HepG2 (cell line): ENCODE measurements around the gene MASP2. TPM values are rescaled to one million over a fixed set of nuclear protein-coding genes. Genes with fewer than 3 reads are reported as not detected.
A peak's percentile ranks its signal among the peaks of the same experiment; 100 is the strongest.

Experiments used
- ATAC-seq: fragments of 200-7000 bp; cut with Tn5 transposase; 3 replicates; pipeline ENCODE4 v1.9.1; 2020; ENCODE audit warnings: mild to moderate bottlenecking, moderate library complexity
- BruUV-seq: library from RNA; stranded (reverse); fragments of 400-500 nt; replicated peaks from 2 replicates; lab custom pipeline; 2021; lab: Mats Ljungman, UMichigan
- CTCF ChIA-PET: fragments of 300-600 bp; formaldehyde crosslinking; extraction: SDS; loops from one replicate; lab custom pipeline; 2021; ENCODE audit warnings: low total read pairs, inconsistent platforms, low intra/inter-chr PET ratio; lab: Yijun Ruan, JAX
- POLR2A ChIA-PET: fragments of 350-600 bp; sonication (Branson Sonifier 250); formaldehyde crosslinking; loops from one replicate; lab custom pipeline; 2020; ENCODE audit warnings: antibody characterized with exemption, inconsistent platforms; lab: Yijun Ruan, JAX
- DNase-seq: peaks from one replicate; pipeline ENCODE4 v3.0.0-alpha.2; 2015; ENCODE audit warnings: low spot score
- FAIRE-seq: peaks from 3 replicates; lab custom pipeline; 2011; peaks lifted over from hg19 to GRCh38; lab: Jason Lieb, UNC
- H2AFZ ChIP-seq: one replicate; pipeline ENCODE4 v1.6.1; 2011; ENCODE audit warnings: low read length, inconsistent platforms
- H3K27ac ChIP-seq: fragments of 300-600 bp; 3 replicates; pipeline ENCODE4 v1.8.0; 2011; ENCODE audit warnings: mixed run types, mild to moderate bottlenecking, mixed read lengths, low read length, inconsistent platforms; ENCODE audit not compliant: insufficient read depth; ENCODE audit errors: extremely low read length
- H3K27me3 ChIP-seq, 2 experiments: fragments of 200-600 bp in 1 of 2; 2 replicates in 1 of 2; 3 replicates in 1 of 2; pipeline versions ENCODE4 v1.6.0 to v1.8.0; 2011; ENCODE audit warnings: low read length in 2 of 2, mild to moderate bottlenecking in 2 of 2, moderate library complexity in 2 of 2, inconsistent platforms in 1 of 2; ENCODE audit not compliant: insufficient read depth in 2 of 2, control insufficient read depth in 1 of 2
- H3K36me3 ChIP-seq, 2 experiments: fragments of 200-600 bp in 1 of 2; replicated peaks in 1 of 2; 2 replicates in 1 of 2; 3 replicates in 1 of 2; pipeline versions ENCODE4 v1.5.1 to v1.8.0; 2011; ENCODE audit warnings: low read length in 2 of 2, inconsistent platforms in 1 of 2; ENCODE audit not compliant: insufficient read depth in 2 of 2, control insufficient read depth in 1 of 2
- H3K4me1 ChIP-seq: 2 replicates; pipeline ENCODE4 v1.5.1; 2012; ENCODE audit warnings: low read length, inconsistent platforms; ENCODE audit not compliant: insufficient read depth
- H3K4me2 ChIP-seq: 2 replicates; pipeline ENCODE4 v1.6.0; 2011; ENCODE audit warnings: low read depth, low read length, inconsistent platforms
- H3K4me3 ChIP-seq, 3 experiments: fragments of 200-600 bp in 1 of 3; sonication (generic), shearing (Covaris generic) in 1 of 3; replicated peaks in 1 of 3; 2 replicates each; pipeline ENCODE4 v1.5.1; 2011 to 2016; ENCODE audit warnings: low read length in 3 of 3, inconsistent platforms in 2 of 3, low read depth in 2 of 3, mild to moderate bottlenecking in 2 of 3, control low read depth in 1 of 3, mixed read lengths in 1 of 3; ENCODE audit not compliant: insufficient read depth in 1 of 3
- H3K79me2 ChIP-seq: one replicate; pipeline ENCODE4 v1.6.1; 2011; ENCODE audit warnings: low read length, inconsistent platforms; ENCODE audit not compliant: insufficient read depth
- H3K9ac ChIP-seq: 2 replicates; pipeline ENCODE4 v1.6.0; 2011; ENCODE audit warnings: mild to moderate bottlenecking, low read depth, low read length, inconsistent platforms; ENCODE audit not compliant: insufficient read depth
- H3K9me3 ChIP-seq: 2 replicates; pipeline ENCODE4 v1.5.1; 2012; ENCODE audit warnings: mild to moderate bottlenecking, low read length
- H4K20me1 ChIP-seq: 2 replicates; pipeline ENCODE4 v1.6.0; 2011; ENCODE audit warnings: inconsistent platforms, mild to moderate bottlenecking, low read length, moderate library complexity; ENCODE audit not compliant: insufficient read depth
- AGO1 ChIP-seq: fragments of 200-400 bp; formaldehyde crosslinking; IDR thresholded peaks from 2 replicates; pipeline ENCODE4 v1.6.1; 2017; ENCODE audit warnings: mild to moderate bottlenecking, low read depth, low read length, moderate library complexity; ENCODE audit not compliant: poor library complexity, severe bottlenecking
- ATF7-NPFF ChIP-seq: sonication (generic); formaldehyde crosslinking; IDR thresholded peaks from 2 replicates; pipeline ENCODE4 v1.8.1; 2023; ENCODE audit warnings: mild to moderate bottlenecking, low read depth, missing genetic modification reagents, moderate library complexity
- CENPT ChIP-seq: sonication (generic); formaldehyde crosslinking; IDR thresholded peaks from 2 replicates; pipeline ENCODE4 v1.8.0; 2022; ENCODE audit warnings: low read depth, mild to moderate bottlenecking, moderate library complexity, missing genetic modification reagents
- DNMT1 ChIP-seq: sonication (generic); formaldehyde crosslinking; IDR thresholded peaks from 2 replicates; pipeline ENCODE4 v1.5.1; 2020; ENCODE audit warnings: mild to moderate bottlenecking, missing genetic modification reagents
- HOXA5 ChIP-seq: sonication (generic); formaldehyde crosslinking; IDR thresholded peaks from 2 replicates; pipeline ENCODE4 v1.4.0; 2020; ENCODE audit warnings: missing genetic modification reagents
- HOXD1 ChIP-seq: sonication (generic); formaldehyde crosslinking; IDR thresholded peaks from 2 replicates; pipeline ENCODE4 v1.5.0; 2020; ENCODE audit warnings: missing genetic modification reagents
- ISL2 ChIP-seq: sonication (generic); formaldehyde crosslinking; IDR thresholded peaks from 2 replicates; pipeline ENCODE4 v1.5.0; 2020; ENCODE audit warnings: missing genetic modification reagents
- KAT7 ChIP-seq: IDR thresholded peaks from 2 replicates; pipeline ENCODE4 v1.6.1; 2018; ENCODE audit warnings: borderline replicate concordance, missing compliant biosample characterization
- KLF6 ChIP-seq: IDR thresholded peaks from 2 replicates; pipeline ENCODE4 v1.8.0; 2016; ENCODE audit warnings: missing biosample characterization, missing genetic modification reagents
- NCOA1 ChIP-seq: sonication (generic); formaldehyde crosslinking; IDR thresholded peaks from 2 replicates; pipeline ENCODE4 v1.9.0; 2021; ENCODE audit warnings: missing genetic modification reagents
- PAX8 ChIP-seq: sonication (generic); formaldehyde crosslinking; IDR thresholded peaks from 2 replicates; pipeline ENCODE4 v1.8.0; 2022; ENCODE audit warnings: mild to moderate bottlenecking, missing genetic modification reagents, borderline replicate concordance
- ZBTB38 ChIP-seq: sonication (generic); formaldehyde crosslinking; IDR thresholded peaks from 2 replicates; pipeline ENCODE4 v1.5.1; 2020; ENCODE audit warnings: mild to moderate bottlenecking, missing genetic modification reagents
- ZNF329 ChIP-seq: sonication (generic); formaldehyde crosslinking; IDR thresholded peaks from 2 replicates; pipeline ENCODE4 v1.9.0; 2021; ENCODE audit warnings: low read depth, mild to moderate bottlenecking, missing genetic modification reagents
- ZNF547 ChIP-seq: sonication (generic); formaldehyde crosslinking; IDR thresholded peaks from 2 replicates; pipeline ENCODE4 v1.5.1; 2020; ENCODE audit warnings: mild to moderate bottlenecking, missing genetic modification reagents
- ZNF644 ChIP-seq: IDR thresholded peaks from 2 replicates; pipeline ENCODE4 v1.6.1; 2016; ENCODE audit warnings: low read depth
- ZNF790 ChIP-seq: sonication (generic); formaldehyde crosslinking; IDR thresholded peaks from 2 replicates; pipeline ENCODE4 v1.8.0; 2022; ENCODE audit warnings: missing genetic modification reagents, mild to moderate bottlenecking, borderline replicate concordance
- WGBS: methylation state at CpG from one replicate; pipeline ENCODE4 v1.1.6; 2017; ENCODE audit warnings: low lambda C conversion rate; 5-methylcytosine and 5-hydroxymethylcytosine counted together
- in situ Hi-C: cut with HindIII; loops from 2 replicates; pipeline ENCODE4 v1.10.0; 2017; ENCODE audit warnings: low pct_unique_long_range_greater_than_20kb; ENCODE audit not compliant: extremely low pct_ligation_motif_present
- intact Hi-C: fragments of 100-400 bp; cut with micrococcal nuclease; formaldehyde crosslinking; loops from one replicate; pipeline ENCODE4 v1.10.0; 2022; ENCODE audit not compliant: unreplicated experiment
- polyA plus RNA-seq, 8 experiments: library from polyadenylated mRNA; depleted of rRNA in 3 of 8; stranded (reverse) in 7 of 8; unstranded in 1 of 8; fragments of >200 nt; fragmentation: Illumina TruSeq in 4 of 8; extraction: Trizol in 4 of 8; gene quantifications; 2 replicates each; pipeline versions ENCODE4 v1.2.1 to v1.2.3, GENCODE V29; 2011 to 2016; ENCODE audit warnings: low read depth in 4 of 8, missing spikeins in 1 of 8, mixed read lengths in 1 of 8; ENCODE audit not compliant: insufficient read depth in 1 of 8
- total RNA-seq, 5 experiments: library from RNA; depleted of rRNA; stranded (reverse); fragments of >200 nt; fragmentation: Illumina TruSeq; extraction: Trizol; gene quantifications; 2 replicates each; pipeline ENCODE4 v1.2.3, GENCODE V29; 2016; ENCODE audit warnings: low read depth in 1 of 5
- TF ChIP-seq, protein P1 (sequence below): sonication (generic); formaldehyde crosslinking; IDR thresholded peaks from 2 replicates; pipeline ENCODE4 v1.8.0; 2022; ENCODE audit warnings: mild to moderate bottlenecking, missing genetic modification reagents; ENCODE audit not compliant: insufficient replicate concordance
- TF ChIP-seq, protein P2 (sequence below): sonication (generic); formaldehyde crosslinking; IDR thresholded peaks from 2 replicates; pipeline ENCODE4 v1.4.0; 2020; ENCODE audit warnings: missing genetic modification reagents, borderline replicate concordance

The MASP2 gene
- total and polyA plus RNA-seq, 2 of the 13 experiments (the other 11 are each of a cell fraction or from before 2014, with no cell fraction given), result 7.1 to 11.8 TPM

DNA sequence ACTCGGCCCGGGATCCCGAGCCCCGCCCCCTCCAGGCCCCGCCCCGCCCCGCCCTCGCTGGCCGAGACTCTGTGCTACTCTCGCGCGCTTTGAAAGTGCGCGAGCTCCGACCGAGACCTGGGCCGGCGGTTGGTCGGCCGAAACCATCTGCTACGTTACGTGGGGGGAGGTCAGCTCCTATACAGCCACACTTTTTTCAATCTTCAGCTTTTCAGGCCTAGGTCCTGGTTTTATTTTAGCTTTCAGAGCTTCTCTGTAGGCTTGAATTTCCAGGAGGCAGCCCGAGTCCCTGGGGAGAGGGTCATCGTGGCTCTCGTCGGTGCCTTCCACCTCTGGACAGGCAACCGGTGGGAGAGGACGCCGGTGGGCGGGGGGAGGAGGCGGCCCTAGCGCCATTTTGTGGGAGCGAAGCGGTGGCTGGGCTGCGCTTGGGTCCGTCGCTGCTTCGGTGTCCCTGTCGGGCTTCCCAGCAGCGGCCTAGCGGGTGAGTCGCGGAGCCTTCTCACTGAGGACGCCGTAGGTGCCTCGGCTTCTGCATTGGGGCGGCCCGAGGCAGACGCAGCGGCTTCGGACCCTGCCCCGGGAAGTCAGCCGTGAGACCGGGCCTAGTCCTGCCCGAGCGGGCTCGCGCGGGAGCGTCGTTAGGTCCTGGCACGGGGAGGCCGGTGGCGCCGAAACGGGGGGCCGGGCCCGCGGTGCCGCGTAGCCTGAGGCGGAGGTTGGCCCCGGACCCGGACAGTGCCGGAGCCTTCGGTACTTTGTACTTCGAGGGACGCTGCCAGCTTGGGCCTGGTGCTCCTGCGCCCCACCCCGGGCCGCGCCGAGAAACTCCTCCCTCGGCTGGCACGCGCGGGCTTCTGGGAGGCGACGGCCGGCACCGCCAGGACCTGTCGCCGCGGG lies 34.5 kb downstream of the MASP2 start, which contains the start of gene TARDBP:
Gene TARDBP (plus strand): TSS at position 395 of the 900 bp plus-strand sequence. CDS start 1,074 bp downstream, outside the sequence.
- ATAC-seq (peak; percentile 88), FAIRE-seq (peak; percentile 72), DNase-seq (peak; percentile 79)
- H2AFZ ChIP-seq, result peak within 1 kb of the TSS; percentile 99
- WGBS, result under 1% methylated on average over 20 of the region's 94 CpGs
- no TSS peak for BruUV-seq
- H3K4me2 ChIP-seq, result peak within 1 kb of the TSS; percentile 98
- peaks cover 32% of the 10 kb centered on the region for H4K20me1 ChIP-seq
- in situ Hi-C loops (no loop called here), intact Hi-C loops (no loop called here)
- H3K9me3 ChIP-seq, result no peaks in the 10 kb centered on the region
- H3K79me2 ChIP-seq, result peaks cover 35% of the 10 kb centered on the region
- ChIA-PET CTCF (no interaction called here), POLR2A (interaction anchor here (0.7 to 2.7 kb wide), 7 partner anchors 11 to 331 kb away, joined by 3 to 13 read pairs (median 3); partner anchors contain the start of genes EXOSC10, MASP2 and SRM)
- peaks cover 40% of the 10 kb centered on the region for H3K4me1 ChIP-seq
- peaks cover 7 to 33% of the 10 kb centered on the region in 2 experiments for H3K36me3 ChIP-seq
- H3K9ac ChIP-seq, result peak within 1 kb of the TSS; percentile 100
- no peaks in the 10 kb centered on the region; a peak in 1 of 5 replicates for H3K27me3 ChIP-seq
- peak within 1 kb of the TSS; percentile 83 to 100 (median 99) for H3K4me3 ChIP-seq
- H3K27ac ChIP-seq, result peak within 1 kb of the TSS; percentile 99
- TF ChIP-seq ZNF644 (CRISPR knock-in tag), result no peak
- peak; percentile 78 for TF ChIP-seq ZBTB38 (CRISPR knock-in tag)
- TF ChIP-seq, protein P1, sequence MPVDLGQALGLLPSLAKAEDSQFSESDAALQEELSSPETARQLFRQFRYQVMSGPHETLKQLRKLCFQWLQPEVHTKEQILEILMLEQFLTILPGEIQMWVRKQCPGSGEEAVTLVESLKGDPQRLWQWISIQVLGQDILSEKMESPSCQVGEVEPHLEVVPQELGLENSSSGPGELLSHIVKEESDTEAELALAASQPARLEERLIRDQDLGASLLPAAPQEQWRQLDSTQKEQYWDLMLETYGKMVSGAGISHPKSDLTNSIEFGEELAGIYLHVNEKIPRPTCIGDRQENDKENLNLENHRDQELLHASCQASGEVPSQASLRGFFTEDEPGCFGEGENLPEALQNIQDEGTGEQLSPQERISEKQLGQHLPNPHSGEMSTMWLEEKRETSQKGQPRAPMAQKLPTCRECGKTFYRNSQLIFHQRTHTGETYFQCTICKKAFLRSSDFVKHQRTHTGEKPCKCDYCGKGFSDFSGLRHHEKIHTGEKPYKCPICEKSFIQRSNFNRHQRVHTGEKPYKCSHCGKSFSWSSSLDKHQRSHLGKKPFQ, result peak; percentile 81
- TF ChIP-seq ZNF790 (CRISPR knock-in tag), result peak; percentile 73; the same call in 1 of the 2 replicates
- TF ChIP-seq ISL2, result peak; percentile 64
- TF ChIP-seq CENPT (CRISPR knock-in tag), result 0 out of 2 replicates have a peak, but pooled peaks have one; percentile 39
- peak; percentile 98; the same call in 1 of the 2 replicates for TF ChIP-seq PAX8 (CRISPR knock-in tag)
- TF ChIP-seq NCOA1 (CRISPR knock-in tag), result peak; percentile 84; the same call in 1 of the 2 replicates
- TF ChIP-seq, protein P2, sequence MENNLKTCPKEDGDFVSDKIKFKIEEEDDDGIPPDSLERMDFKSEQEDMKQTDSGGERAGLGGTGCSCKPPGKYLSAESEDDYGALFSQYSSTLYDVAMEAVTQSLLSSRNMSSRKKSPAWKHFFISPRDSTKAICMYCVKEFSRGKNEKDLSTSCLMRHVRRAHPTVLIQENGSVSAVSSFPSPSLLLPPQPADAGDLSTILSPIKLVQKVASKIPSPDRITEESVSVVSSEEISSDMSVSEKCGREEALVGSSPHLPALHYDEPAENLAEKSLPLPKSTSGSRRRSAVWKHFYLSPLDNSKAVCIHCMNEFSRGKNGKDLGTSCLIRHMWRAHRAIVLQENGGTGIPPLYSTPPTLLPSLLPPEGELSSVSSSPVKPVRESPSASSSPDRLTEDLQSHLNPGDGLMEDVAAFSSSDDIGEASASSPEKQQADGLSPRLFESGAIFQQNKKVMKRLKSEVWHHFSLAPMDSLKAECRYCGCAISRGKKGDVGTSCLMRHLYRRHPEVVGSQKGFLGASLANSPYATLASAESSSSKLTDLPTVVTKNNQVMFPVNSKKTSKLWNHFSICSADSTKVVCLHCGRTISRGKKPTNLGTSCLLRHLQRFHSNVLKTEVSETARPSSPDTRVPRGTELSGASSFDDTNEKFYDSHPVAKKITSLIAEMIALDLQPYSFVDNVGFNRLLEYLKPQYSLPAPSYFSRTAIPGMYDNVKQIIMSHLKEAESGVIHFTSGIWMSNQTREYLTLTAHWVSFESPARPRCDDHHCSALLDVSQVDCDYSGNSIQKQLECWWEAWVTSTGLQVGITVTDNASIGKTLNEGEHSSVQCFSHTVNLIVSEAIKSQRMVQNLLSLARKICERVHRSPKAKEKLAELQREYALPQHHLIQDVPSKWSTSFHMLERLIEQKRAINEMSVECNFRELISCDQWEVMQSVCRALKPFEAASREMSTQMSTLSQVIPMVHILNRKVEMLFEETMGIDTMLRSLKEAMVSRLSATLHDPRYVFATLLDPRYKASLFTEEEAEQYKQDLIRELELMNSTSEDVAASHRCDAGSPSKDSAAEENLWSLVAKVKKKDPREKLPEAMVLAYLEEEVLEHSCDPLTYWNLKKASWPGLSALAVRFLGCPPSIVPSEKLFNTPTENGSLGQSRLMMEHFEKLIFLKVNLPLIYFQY (CRISPR knock-in tag), result peak; percentile 40; the same call in 1 of the 2 replicates
- peak; percentile 72 for TF ChIP-seq AGO1
- peak; percentile 97 for TF ChIP-seq KLF6
- no peak; the same call in 1 of the 2 replicates for TF ChIP-seq ZNF547 (CRISPR knock-in tag)
- peak; percentile 88 for TF ChIP-seq KAT7 (CRISPR knock-in tag)
- no peak for TF ChIP-seq DNMT1 (CRISPR knock-in tag)
- TF ChIP-seq ATF7-NPFF, result peak; percentile 93
- 0 out of 2 replicates have a peak, but pooled peaks have one; percentile 38 for TF ChIP-seq ZNF329
- TF ChIP-seq HOXA5 (CRISPR knock-in tag), result peak; percentile 96
- TF ChIP-seq HOXD1 (CRISPR knock-in tag), result no peak; the same call in 1 of the 2 replicates
